NCI-H2171 treated with DMSO at 0.1 percent for 48 hours (cell line): ENCODE data around the gene KANK4.

Experiments used
- DNase-seq: peaks from one replicate; lab custom pipeline; 2025; lab: John Stamatoyannopoulos, UW

KANK4 gene

GRCh38 chr1:62336995-62337705 lies 17.9 kb upstream of the KANK4 start:
- DNase-seq = no peak

GRCh38 chr1:62336638-62336994 lies 17.4 kb upstream of the KANK4 start:
- no peak for DNase-seq

GRCh38 chr1:62335656-62336055 lies 16.4 kb upstream of the KANK4 start:
- no peak for DNase-seq

- DNase-seq = no peak
Measured at GRCh38 chr1:62334434-62334985, 15.3 kb upstream of the KANK4 start.

- no peak for DNase-seq
Measured at GRCh38 chr1:62333441-62333840, 14.2 kb upstream of the KANK4 start.

- DNase-seq = no peak
Measured at GRCh38 chr1:62327360-62328055, 8.3 kb upstream of the KANK4 start.

- no peak for DNase-seq
Measured at GRCh38 chr1:62325681-62326080, 6.4 kb upstream of the KANK4 start.

- no peak for DNase-seq
Measured at GRCh38 chr1:62325081-62325480, 5.8 kb upstream of the KANK4 start.

GRCh38 chr1:62321446-62321845 lies 2.2 kb upstream of the KANK4 start:
- no peak for DNase-seq

- DNase-seq = no peak
Measured at GRCh38 chr1:62318320-62318755, 896 bp downstream of the KANK4 start.

- peak; percentile 22 for DNase-seq
Measured at GRCh38 chr1:62317021-62317768, 2.0 kb downstream of the KANK4 start.

GRCh38 chr1:62316135-62316534 lies 3.1 kb downstream of the KANK4 start:
- peak; percentile 75 for DNase-seq

- no peak for DNase-seq
Measured at GRCh38 chr1:62315387-62315786, 3.8 kb downstream of the KANK4 start.

- DNase-seq = no peak
Measured at GRCh38 chr1:62314454-62315350, 4.5 kb downstream of the KANK4 start.

- peak; percentile 45 for DNase-seq
Measured at GRCh38 chr1:62312698-62313097, 6.5 kb downstream of the KANK4 start.

GRCh38 chr1:62311473-62311943 lies 7.7 kb downstream of the KANK4 start:
- DNase-seq = peak; percentile 39

GRCh38 chr1:62309906-62310305 lies 9.3 kb downstream of the KANK4 start:
- no peak for DNase-seq

GRCh38 chr1:62308606-62309005 lies 10.6 kb downstream of the KANK4 start:
- no peak for DNase-seq

GRCh38 chr1:62307895-62308492 lies 11.2 kb downstream of the KANK4 start:
- DNase-seq = no peak

- DNase-seq = no peak
Measured at GRCh38 chr1:62307446-62307845, 11.8 kb downstream of the KANK4 start.

GRCh38 chr1:62306065-62306464 lies 13.2 kb downstream of the KANK4 start:
- DNase-seq = no peak
